HG03378 (cell line): ENCODE measurements around the gene CLDN20.
"Not testable (repeated sequence)": the region's sequence is repeated elsewhere in the genome, so short reads cannot be mapped to it uniquely, and the experiment has no call there.

Source experiments
- ATAC-seq: cut with Tn5 transposase; IDR thresholded peaks from one replicate; pipeline ENCODE4 v1.9.1; 2021; ENCODE audit warnings: mild to moderate bottlenecking, moderate library complexity; ENCODE audit not compliant: unreplicated experiment

Gene CLDN20, protein sequence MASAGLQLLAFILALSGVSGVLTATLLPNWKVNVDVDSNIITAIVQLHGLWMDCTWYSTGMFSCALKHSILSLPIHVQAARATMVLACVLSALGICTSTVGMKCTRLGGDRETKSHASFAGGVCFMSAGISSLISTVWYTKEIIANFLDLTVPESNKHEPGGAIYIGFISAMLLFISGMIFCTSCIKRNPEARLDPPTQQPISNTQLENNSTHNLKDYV

GRCh38 chr6:155263373-155264063, at the start of gene CLDN20:
TSS of gene CLDN20 (plus strand) at chr6:155264013. CDS start at chr6:155275720, 11,707 bp downstream.
- ATAC-seq = no peak

DNA sequence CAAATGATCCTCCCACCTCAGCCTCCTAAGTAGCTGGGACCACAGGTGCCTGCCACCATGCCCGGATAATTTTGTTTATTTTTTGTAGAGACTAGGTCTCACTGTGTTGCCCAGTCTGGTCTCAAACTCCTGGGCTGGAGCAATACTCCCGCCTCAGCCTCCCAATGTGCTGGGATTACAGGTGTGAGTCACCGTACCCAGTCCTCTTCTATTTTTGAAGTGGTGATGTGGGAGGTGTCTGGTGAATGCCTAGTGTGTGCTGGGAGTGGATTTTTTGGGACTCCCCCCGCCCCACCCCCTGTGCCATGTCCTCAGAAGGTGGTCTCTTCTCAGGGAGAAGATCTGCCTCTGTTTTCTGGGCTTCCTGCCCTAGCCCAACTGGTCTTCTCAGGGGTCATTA, 47.9 kb upstream of the CLDN20 start:
- no peak for ATAC-seq

GRCh38 chr6:155216312-155217046, 47.3 kb upstream of the CLDN20 start:
- ATAC-seq = no peak

DNA sequence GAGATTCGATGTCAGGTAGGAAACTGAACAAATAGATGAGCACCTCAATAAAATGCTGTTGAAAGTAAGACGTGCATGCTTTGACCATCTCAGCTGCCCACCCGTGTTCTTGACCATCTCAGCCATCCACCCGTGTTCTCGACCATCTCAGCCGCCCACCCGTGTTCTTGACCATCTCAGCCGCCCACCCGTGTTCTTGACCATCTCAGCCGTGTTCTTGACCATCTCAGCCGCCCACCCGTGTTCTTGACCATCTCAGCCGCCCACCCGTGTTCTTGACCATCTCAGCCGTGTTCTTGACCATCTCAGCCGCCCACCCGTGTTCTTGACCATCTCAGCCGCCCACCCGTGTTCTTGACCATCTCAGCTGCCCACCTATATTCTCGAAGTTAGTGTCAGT, 45.1 kb upstream of the CLDN20 start:
- not testable (repeated sequence) for ATAC-seq

DNA sequence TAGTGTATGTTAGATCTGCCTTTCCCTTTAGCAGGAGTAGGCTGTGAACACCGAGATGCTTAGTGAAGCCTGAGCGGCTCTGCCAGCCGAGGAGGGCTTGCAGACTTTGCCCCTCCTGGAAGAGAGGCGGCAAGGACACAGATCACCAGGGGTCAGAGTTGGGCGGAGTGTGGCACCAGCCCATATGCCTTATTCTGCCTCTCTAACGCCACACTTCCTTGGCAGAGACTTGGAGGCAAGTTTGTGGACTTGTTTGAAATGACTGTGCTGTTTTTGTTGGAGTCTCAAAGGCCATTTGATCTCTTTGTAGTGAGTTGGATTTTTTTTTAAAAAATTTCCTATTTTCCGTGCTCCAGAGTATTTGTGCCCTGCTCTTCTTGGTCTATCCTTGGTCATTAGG, 44.5 kb upstream of the CLDN20 start:
- no peak for ATAC-seq

- no peak for ATAC-seq
Measured at GRCh38 chr6:155219858-155220301, 43.9 kb upstream of the CLDN20 start.

DNA sequence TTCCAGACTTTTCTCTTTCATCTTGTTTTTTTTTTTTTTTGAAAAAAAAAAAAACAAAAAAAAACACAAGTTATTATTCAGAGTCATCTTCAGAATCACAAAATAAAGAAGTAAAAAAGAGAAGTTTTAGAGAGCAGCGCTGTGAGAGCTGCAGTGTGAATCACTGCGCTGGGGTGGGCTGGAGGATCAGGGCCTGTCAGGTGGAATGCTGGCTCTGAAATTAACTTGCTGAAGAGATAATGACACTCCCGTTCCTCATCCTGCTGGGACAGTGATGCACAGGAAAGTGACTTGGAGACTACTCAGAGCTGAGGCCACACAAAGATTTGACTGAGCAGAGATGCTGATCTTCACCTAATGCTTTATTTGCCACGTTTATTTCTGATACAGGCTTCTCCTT, 42.7 kb upstream of the CLDN20 start:
- no peak for ATAC-seq

DNA sequence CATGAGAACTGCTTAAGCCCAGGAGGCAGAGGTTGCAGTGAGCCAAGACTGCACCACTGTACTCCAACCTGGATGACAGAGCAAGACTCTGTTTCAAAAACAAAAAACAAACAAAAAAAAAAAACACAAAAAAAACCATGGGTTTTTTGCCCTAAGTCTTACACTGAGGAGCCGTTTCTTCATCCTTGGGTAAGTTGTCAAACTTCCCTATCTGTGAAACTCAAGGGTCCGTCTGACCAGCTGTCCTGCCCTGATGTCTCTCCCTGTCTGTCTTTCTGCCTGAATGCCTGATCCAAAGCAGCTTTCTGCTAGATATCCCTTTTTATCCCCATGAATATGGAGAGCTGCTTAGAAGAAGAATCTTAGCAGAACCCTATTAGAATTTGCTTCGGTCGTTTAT, 41.3 kb upstream of the CLDN20 start:
- no peak for ATAC-seq

DNA sequence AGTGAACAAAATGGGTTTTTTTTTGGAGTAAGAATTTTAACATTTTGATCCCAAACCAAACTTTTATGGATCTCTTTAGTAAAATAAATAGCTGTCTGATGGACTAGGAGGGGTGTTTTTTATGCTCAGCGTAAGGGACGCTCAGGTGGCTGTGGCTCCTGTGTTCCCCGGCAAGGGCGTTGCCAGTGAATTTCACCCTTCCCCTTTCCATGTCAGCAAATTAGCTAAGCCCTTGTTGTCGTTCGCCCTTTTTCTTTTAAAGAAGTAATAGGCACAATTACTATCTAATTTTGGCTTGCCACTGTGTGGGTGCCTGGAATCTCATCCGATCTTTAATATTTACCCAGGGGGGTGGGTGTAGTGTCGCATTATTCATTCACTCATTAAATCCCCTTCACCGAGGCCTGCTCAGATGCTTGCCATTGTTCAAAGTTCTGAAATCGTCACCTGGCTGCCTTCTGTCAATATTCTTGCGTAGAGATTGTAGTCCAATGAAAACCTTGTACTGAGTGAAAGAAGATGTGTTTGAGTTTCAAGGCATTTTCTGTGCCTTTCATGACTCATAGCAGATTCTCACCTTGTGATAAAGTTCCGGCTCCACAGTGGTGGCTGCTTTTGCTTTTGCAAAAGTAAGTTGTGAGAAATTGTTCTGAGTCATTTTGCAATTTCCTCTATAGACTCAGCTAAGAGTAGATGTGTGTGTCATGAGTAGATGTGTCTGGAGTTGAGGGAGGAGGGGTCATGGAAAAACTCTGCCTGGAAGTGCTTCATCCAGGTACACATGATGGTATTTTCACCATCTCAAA, 40.0 kb upstream of the CLDN20 start:
- peak; percentile 98 for ATAC-seq

GRCh38 chr6:155224618-155225017, 39.2 kb upstream of the CLDN20 start:
- no peak for ATAC-seq

GRCh38 chr6:155227046-155227445, 36.8 kb upstream of the CLDN20 start:
- ATAC-seq = no peak

- no peak for ATAC-seq
Measured at GRCh38 chr6:155228546-155229166, 35.2 kb upstream of the CLDN20 start.

DNA sequence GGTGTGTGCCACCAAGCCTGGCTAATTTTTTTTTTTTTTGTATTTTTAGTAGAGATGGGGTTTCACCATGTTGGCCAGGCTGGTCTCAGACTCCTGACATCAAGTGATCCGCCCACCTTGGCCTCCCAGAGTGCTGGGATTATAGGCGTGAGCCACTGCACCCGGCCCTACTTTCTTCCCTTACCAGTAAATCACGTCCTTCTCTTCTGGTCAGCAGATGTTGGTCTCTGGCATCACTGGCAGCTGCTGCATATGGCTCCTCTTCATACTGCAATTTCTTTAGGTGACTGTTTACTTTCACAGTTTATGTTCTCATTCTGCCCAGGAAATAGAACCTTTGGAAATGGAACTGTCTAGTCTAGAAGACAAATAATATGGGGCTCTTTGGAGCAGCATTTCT, 32.8 kb upstream of the CLDN20 start:
- not testable (repeated sequence) for ATAC-seq

- ATAC-seq = no peak
Measured at GRCh38 chr6:155232848-155233247, 31.0 kb upstream of the CLDN20 start.

DNA sequence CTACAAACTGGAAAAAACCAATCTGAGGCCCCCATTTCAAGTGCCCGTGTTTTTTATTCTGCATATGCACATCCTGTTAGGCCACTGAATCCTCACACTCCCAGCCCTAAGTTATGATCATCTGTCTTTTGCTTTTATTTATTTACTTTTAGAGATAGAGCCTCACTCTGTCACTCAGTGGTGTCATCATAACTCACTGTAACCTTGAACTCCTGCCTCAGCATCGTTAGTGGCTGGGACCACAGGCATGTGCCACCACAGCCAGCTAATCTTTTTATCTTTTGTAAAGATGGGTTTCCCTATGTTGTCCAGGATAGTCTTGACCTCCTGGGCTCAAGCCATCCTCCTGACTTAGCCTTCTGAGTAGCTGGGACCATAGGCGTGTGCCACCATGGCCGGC, 29.6 kb upstream of the CLDN20 start:
- ATAC-seq = no peak

DNA sequence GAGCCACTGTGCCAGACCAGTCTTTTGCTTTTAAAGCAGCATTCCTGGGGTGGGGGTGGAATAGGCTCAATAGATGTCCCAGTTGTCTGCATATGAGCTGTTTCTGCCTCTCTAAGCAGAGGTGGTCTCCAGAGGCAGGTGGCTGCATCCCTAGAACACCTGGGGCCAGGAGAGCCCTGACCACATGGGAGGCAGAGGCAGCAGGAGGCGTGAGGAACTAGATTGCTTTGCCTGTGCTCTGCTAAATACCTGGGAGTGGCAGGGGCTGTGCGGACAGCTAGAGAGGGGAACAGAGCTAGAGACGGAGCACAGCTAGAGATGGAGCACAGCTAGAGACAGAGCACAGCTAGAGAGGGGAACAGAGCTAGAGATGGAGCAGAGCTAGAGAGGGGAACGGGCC, 29.1 kb upstream of the CLDN20 start:
- ATAC-seq = no peak

DNA sequence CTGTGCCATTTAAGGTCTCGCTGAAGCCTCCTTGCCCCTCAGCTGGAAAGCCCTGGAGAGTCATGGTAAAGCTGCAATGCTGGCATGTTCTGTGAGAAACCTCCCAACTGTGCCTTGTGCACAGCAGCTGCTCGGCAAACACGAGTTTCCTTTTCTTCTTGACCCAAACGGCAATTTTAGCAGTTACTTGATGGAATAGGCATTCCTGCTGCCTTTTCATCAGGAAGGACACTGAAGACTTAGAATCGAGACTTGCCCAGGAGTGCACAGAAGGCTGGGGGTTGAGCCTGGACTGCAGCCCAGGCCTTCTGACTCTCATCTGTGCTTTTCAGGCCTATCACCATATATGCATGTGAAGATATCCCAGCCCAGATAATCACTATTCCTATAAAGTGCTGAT, 28.7 kb upstream of the CLDN20 start:
- ATAC-seq = no peak

GRCh38 chr6:155237613-155238012, 26.2 kb upstream of the CLDN20 start:
- no peak for ATAC-seq

GRCh38 chr6:155240905-155241600, 22.8 kb upstream of the CLDN20 start:
- ATAC-seq = no peak

DNA sequence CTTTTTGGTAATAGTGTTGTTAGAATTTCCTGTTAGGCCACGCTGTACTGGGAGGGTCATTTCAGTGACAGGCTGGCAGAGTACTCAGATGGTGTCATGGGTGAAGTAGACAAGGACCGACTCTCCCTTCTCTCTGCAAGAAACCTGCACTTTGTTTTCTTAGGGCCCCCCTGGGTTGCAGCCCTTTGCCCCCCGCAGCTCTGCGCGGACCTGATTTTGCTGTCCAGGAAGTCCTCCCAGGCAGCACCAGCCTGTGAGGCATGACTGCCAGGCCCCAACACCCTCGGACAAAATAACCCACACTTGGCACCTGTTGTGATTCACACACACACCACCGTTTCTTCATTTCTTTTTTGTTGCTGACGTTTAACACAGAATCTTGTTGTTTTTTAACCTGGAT, 21.8 kb upstream of the CLDN20 start:
- no peak for ATAC-seq
